DOHH2 (cell line): Measurements from ENCODE around the gene WEE1.

Experiments
- H3F3A ChIP-seq: fragments of 200-600 bp; sonication (generic), shearing (Covaris generic); 2 replicates; pipeline ENCODE4 v1.6.0; 2016; ENCODE audit warnings: antibody characterized with exemption, mild to moderate bottlenecking; ENCODE audit not compliant: control insufficient read depth, insufficient read depth
- H3K27ac ChIP-seq: fragments of 200-600 bp; sonication (generic); 2 replicates; pipeline ENCODE4 v1.5.1; 2014; ENCODE audit warnings: low read depth, mild to moderate bottlenecking, low read length, moderate library complexity
- H3K27me3 ChIP-seq: fragments of 200-600 bp; sonication (generic); 2 replicates; pipeline ENCODE4 v1.6.1; 2014; ENCODE audit warnings: mild to moderate bottlenecking, low read length, mixed read lengths; ENCODE audit not compliant: control insufficient read depth
- H3K36me3 ChIP-seq: fragments of 200-600 bp; sonication (generic); 2 replicates; pipeline ENCODE4 v1.6.1; 2014; ENCODE audit warnings: mild to moderate bottlenecking, low read length, moderate library complexity, mixed read lengths; ENCODE audit not compliant: control insufficient read depth
- H3K4me1 ChIP-seq: fragments of 200-600 bp; sonication (generic); 2 replicates; pipeline ENCODE4 v1.6.1; 2014; ENCODE audit warnings: mild to moderate bottlenecking, low read length, mixed read lengths; ENCODE audit not compliant: control insufficient read depth
- H3K4me2 ChIP-seq: fragments of 200-600 bp; sonication (generic); 2 replicates; pipeline ENCODE4 v1.6.0; 2014; ENCODE audit warnings: mild to moderate bottlenecking, low read length, moderate library complexity
- H3K4me3 ChIP-seq: fragments of 200-600 bp; sonication (generic); 2 replicates; pipeline ENCODE4 v1.5.1; 2014; ENCODE audit warnings: mild to moderate bottlenecking, low read length, mixed read lengths
- H3K79me2 ChIP-seq: fragments of 200-600 bp; sonication (generic); 2 replicates; pipeline ENCODE4 v1.6.1; 2014; ENCODE audit warnings: mild to moderate bottlenecking, low read length, mixed read lengths; ENCODE audit not compliant: control insufficient read depth
- H3K9me2 ChIP-seq: fragments of 200-600 bp; sonication (generic); replicated peaks from 2 replicates; pipeline ENCODE4 v1.6.1; 2014; ENCODE audit warnings: mild to moderate bottlenecking, low read length, mixed read lengths; ENCODE audit not compliant: control insufficient read depth
- H3K9me3 ChIP-seq: fragments of 200-600 bp; sonication (generic); 2 replicates; pipeline ENCODE4 v1.6.1; 2014; ENCODE audit warnings: antibody characterized with exemption, low read length, mixed read lengths; ENCODE audit not compliant: control insufficient read depth, insufficient read depth
- H4K20me1 ChIP-seq: fragments of 200-600 bp; sonication (generic); 2 replicates; pipeline ENCODE4 v1.6.0; 2014; ENCODE audit warnings: low read depth, mild to moderate bottlenecking, antibody characterized with exemption, low read length, moderate library complexity; ENCODE audit not compliant: control insufficient read depth, insufficient read depth
- CTCF ChIP-seq: fragments of 200-600 bp; sonication (generic); IDR thresholded peaks from one replicate; pipeline ENCODE4 v1.5.1; 2014; ENCODE audit warnings: antibody characterized with exemption, mild to moderate bottlenecking, low read depth, low read length; ENCODE audit not compliant: poor library complexity, severe bottlenecking
- EZH2phosphoT487 ChIP-seq: fragments of 200-600 bp; sonication (generic); IDR thresholded peaks from 2 replicates; pipeline ENCODE4 v1.6.1; 2017; ENCODE audit warnings: borderline replicate concordance, mild to moderate bottlenecking, antibody characterized with exemption, low read length, moderate library complexity, mixed read lengths

Gene WEE1

GRCh38 chr11:9613118-9613829 is 39.8 kb downstream of the WEE1 start:
- Histone ChIP-seq H3F3A (peaks cover 70% of the 10 kb centered on the region), H4K20me1 (no peaks in the 10 kb centered on the region), H3K27me3 (no peaks in the 10 kb centered on the region), H3K9me2 (no peaks in the 10 kb centered on the region), H3K4me1 (peaks cover 97% of the 10 kb centered on the region), H3K36me3 (peaks cover 12% of the 10 kb centered on the region), H3K9me3 (no peaks in the 10 kb centered on the region), H3K4me2 (peak overlapping the region; percentile 85), H3K4me3 (peak overlapping the region; percentile 71), H3K27ac (peak overlapping the region; percentile 98), H3K79me2 (peaks cover 31% of the 10 kb centered on the region)
- TF ChIP-seq CTCF (peak; percentile 98), EZH2phosphoT487 (no peak)

GRCh38 chr11:9613830-9614762 is 40.6 kb downstream of the WEE1 start:
- Histone ChIP-seq H3K27ac (peak overlapping the region; percentile 98), H3K4me2 (peak overlapping the region; percentile 85), H3K9me3 (no peaks in the 10 kb centered on the region), H3K4me1 (peaks cover 97% of the 10 kb centered on the region), H3K27me3 (no peaks in the 10 kb centered on the region), H3K4me3 (peak overlapping the region; percentile 71), H3K79me2 (peaks cover 31% of the 10 kb centered on the region), H3K9me2 (no peaks in the 10 kb centered on the region), H3K36me3 (peaks cover 12% of the 10 kb centered on the region), H3F3A (peaks cover 68% of the 10 kb centered on the region), H4K20me1 (no peaks in the 10 kb centered on the region)
- TF ChIP-seq CTCF (peak; percentile 81), EZH2phosphoT487 (no peak)

- Histone ChIP-seq H3K79me2 (peaks cover 33% of the 10 kb centered on the region), H3K4me3 (peak overlapping the region; percentile 71), H3K4me2 (peak overlapping the region; percentile 85), H3K4me1 (peaks cover 97% of the 10 kb centered on the region), H3K9me3 (no peaks in the 10 kb centered on the region), H3K27ac (peak overlapping the region; percentile 98), H3F3A (peaks cover 70% of the 10 kb centered on the region), H3K9me2 (no peaks in the 10 kb centered on the region), H4K20me1 (no peaks in the 10 kb centered on the region), H3K36me3 (peaks cover 12% of the 10 kb centered on the region), H3K27me3 (no peaks in the 10 kb centered on the region)
- no peak for TF ChIP-seq CTCF
- TF ChIP-seq EZH2phosphoT487 = no peak
These were observed 41.6 kb downstream of the WEE1 start for GRCh38 chr11:9615031-9615451.
